GM18505 (cell line): Measurements from ENCODE around the gene IQCF2.
"Not testable (repeated sequence)": the region's sequence is repeated elsewhere in the genome, so short reads cannot be mapped to it uniquely, and the experiment has no call there.

ENCODE experiments used
- ATAC-seq: cut with Tn5 transposase; IDR thresholded peaks from one replicate; pipeline ENCODE4 v1.9.1; 2021; ENCODE audit not compliant: unreplicated experiment
- POLR2A ChIP-seq: IDR thresholded peaks from 4 replicates; pipeline ENCODE4 v1.6.1; 2011; ENCODE audit warnings: borderline replicate concordance; ENCODE audit not compliant: insufficient read depth, insufficient read length; ENCODE audit errors: extremely low read depth

Gene IQCF2

DNA sequence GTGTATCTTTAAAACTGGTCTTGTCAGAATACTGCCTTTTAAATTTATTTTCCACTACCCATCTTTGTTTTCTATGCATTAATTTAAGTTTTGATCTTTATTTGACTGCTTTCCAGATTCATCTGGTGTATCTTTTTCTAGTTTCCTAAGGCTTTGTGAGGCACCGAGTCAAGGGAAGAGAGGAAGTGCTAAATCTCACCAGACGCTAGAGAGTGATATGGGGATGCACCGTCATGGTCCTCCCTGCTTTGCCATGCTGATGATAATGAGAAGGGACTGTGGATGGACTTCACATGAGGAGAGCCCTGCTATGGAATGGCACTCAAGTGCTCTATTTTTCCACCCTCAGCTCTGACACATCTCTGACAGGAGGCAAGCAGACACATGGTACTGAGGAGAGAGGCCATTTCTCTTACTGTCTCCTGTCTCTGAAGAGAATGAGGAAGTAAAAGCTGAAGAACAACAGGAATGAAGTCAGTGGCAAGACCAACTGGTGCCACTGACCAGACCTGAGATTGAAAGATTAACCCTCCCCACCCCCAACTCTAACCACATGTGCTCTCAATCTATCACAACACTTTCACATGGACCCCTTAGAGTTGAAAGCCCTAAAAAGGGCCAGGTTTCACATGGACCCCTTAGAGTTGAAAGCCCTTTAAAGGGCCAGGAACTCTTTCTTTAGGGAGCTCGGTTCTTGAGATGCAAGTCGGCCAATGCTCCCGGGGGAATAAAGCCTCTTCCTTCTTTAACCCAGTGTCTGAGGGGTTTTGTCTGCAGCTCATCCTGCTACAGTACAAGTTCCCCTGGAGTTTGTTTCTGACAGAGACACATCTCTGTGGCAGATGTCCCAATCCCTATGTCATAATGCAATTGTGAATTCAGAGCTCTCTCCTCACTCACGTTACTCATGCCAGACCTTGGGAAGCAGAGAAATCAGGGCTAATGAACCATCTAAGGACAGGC lies at the start of gene IQCF2:
Gene IQCF2, plus strand, starts transcription at position 913 of the 963 bp plus-strand sequence. CDS start 52 bp downstream, outside the sequence.
- no peak for TF ChIP-seq POLR2A
- ATAC-seq = no peak

DNA sequence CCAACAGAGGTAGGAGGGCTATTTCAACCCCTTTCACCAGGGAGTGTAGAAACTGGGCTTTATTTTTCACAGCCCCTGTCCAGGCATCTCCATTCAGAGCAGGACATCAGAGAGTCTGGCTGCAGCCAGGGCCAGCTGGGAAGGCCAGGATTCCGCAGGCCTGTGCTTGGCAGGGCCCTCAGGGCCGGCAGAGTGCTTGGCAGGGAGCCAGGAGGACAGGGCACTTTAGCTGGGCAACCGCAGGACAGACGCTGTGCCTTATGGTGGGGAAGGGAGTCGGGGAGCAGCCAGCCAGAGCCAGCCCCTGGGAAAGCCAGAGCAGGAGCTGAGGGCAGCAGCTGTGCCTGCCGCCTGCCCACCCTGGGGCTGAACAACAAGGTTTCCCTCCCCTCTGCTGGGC lies 47.9 kb upstream of the IQCF2 start:
- no peak for ATAC-seq
- no peak for TF ChIP-seq POLR2A

DNA sequence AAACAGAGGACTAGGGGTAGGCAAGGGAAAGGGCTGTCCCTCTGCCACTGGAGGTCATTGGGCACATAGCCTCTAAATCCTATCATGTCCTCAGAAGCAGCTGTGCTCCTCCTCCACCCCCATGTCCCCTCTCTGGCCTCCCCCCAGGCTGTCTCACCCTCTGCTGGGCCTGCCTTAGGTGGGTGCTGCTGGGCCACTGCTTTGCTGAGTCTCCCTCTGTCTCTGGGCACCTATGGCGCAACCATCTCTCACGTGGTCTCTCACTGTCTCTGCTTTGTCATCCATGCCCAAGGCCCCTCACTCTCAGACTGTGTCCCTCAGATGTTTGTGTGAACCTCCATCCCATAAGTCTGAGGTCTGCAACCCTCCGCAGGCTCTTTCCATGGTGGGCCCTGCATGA lies 47.4 kb upstream of the IQCF2 start:
- ATAC-seq = no peak
- TF ChIP-seq POLR2A = no peak

DNA sequence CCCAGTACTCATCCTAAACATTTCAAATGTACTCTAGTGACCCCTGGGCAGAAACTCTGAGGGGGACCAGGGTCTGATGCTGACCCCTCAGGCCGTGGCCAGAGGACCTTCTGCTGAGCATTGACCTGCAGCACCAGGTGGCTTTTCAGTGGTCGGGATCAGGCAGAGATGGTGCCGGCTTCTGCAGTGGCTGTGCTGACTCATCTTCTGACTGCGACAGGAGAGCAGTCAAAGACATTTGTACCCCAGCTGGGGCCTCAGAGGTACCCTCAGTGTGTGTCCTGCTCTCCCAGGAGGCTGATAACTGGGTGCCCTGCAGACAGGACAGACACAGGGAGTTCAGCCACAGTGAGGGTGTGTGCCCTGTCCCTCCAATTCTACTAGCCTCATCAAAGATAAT lies 45.8 kb upstream of the IQCF2 start:
- ATAC-seq = no peak
- TF ChIP-seq POLR2A = no peak

DNA sequence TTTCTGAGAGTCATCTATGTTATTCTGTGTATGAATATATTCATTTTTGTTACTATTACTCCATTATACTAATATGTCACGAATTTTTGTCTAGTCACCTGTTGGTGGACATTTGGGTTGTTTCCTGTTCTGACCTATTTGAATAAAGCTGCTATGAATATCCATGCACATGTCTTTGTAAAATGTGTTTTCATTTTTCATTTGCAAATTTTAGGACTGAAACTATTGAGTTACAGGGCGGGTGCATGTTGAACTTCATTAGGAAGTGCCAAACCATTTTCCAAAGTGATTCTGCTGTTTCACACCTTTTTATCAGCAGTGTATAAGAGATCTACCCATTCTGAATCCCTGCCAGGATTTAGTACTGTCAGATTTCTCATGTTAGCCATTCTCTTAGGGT lies 44.7 kb upstream of the IQCF2 start:
- TF ChIP-seq POLR2A = no peak
- no peak for ATAC-seq

DNA sequence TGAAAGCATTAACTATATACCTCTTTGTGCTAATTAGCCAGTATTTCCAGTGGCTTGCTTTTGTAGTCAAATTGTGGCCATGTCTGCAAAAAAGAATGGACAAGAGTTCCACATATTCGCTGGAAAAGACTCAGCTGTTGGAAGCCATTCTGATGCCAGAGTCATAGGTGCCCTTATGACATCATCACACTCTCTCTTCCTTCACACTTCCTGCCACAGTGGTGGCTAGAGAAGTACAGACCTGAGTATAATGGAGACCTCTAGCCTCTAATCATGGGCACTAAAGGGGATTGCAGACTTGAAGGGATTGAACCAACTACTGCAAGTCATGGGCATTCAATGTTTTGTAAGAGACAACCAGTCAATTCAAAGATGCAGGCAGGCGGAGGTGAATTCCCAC lies 44.0 kb upstream of the IQCF2 start:
- no peak for ATAC-seq
- TF ChIP-seq POLR2A = no peak

DNA sequence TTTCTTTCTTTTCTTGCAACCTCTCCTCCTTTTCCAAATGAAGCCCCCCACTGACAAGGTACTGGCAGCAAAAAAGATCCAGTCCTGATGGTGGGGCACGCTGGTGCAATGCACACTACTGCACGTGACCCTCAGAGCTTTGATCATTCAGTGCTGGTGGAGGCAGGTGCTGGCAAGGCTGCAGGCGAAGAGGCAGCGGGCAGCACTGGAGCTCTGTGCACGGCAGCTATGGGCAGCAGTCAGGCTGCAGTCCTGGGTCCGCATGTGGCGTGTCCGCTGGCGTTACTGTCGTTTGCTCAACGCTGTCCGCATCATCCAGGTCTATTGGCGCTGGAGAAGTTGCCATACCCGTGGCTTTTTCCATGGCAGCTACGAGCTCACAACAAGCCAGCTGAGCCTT lies 42.3 kb upstream of the IQCF2 start:
- no peak for ATAC-seq
- TF ChIP-seq POLR2A = no peak

DNA sequence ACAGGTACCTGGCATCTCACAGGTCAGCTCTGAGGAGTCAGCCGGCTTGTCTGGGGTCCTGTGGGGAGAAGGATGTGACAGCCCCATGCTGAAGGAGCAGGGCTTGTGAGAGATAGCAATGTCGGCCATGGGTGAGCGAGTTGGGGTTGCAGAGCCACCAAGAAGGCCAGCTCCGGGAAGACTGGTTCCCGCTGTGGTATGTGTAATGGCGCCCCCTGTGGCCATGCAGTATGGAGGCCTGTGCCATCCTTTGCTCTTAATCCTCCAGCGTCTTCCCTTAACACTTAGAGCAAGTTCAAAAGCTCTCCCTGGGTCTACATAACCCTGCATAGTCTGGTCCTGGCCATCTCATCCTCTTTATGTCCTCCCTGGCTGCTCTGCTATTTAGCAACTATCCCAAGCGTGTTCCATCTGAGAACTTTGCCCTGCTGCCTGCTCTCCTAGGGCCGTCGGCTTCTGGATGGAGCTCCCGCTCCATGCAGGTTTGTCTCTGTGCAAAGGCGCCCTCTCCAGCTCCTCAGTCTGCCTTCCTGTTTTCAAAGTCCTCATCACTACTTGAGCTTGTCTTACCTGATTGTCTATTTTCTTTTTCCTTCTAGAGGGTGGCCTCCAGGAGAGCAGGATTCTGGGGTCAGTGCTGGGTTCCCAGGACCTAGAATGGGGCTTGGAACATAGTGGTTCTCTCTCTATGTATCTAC lies 41.6 kb upstream of the IQCF2 start:
- no peak for ATAC-seq
- no peak for TF ChIP-seq POLR2A

DNA sequence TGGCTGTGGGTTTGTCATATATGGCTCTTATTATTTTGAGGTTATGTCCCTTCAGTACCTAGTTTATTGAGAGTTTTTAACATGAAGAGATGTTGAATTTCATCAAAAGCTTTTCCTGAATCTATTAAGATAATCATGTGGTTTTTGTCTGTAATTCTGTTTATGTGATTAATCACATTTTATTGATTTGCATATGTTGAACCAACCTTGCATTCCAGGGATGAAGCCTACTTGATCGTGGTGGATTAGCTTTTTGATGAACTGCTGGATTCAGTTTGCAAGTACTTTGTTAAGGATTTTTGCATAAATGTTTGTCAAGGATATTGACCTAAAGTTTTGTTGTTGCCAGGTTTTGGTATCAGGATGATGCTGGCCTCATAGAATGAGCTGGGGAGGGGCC lies 33.1 kb upstream of the IQCF2 start:
- no peak for ATAC-seq
- no peak for TF ChIP-seq POLR2A

DNA sequence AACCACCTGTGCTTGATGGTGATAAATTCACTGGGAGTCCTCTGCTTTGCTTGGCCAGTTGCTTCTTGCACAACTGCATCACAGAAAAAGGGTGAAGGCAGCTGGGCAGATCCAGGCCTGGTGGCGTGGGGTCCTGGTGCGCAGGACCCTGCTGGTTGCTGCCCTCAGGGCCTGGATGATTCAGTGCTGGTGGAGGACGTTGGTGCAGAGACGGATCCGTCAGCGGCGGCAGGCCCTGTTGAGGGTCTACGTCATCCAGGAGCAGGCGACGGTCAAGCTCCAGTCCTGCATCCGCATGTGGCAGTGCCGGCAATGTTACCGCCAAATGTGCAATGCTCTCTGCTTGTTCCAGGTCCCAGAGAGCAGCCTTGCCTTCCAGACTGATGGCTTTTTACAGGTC lies 31.1 kb upstream of the IQCF2 start:
- no peak for ATAC-seq
- TF ChIP-seq POLR2A = no peak

DNA sequence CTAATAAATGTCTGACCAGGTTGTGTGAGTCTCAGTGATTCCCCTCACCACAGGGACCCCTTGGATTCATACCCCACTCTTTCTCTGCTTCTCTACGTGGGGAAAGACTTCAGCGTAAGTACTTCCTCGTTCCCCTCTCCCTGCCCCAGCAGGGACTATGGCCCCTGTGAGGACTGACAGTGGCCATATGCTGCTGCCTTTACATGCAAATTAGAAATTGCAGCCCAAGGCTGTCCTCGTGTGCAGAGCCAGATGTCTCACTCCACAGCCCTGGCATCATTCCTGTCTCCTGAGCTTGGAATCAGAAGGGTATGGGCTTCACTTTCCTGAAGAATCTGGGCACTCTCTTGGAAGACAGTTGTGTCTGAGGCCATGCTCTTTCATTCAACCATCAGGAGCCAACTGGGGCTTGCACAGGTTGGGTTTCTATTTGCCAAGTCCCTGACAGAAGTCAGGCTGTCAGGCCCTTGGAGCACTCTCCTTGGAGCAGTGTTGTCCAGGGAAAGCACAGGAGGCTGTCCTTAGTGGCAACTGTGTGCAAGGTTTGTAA lies 30.5 kb upstream of the IQCF2 start:
- no peak for TF ChIP-seq POLR2A

DNA sequence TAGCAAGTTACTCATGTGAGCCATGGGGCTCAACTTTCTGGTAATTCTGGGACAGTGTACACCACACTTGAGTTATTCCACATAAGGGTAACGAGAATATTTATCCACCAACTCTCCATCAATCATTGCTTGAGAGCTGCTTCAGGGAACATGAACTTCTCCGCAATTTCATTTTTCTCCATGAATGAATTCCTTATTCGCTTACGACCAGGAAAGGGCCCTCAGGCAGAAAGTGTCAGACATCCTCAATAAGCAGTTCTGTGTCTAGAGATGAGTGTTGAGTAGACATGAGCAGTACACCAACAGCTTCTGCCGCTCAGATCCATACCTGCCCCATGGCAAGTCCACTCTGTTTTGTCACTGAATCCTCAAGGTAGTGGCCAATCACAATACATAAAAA lies 24.8 kb upstream of the IQCF2 start:
- no peak for ATAC-seq

More for the DNA sequence above, 30.5 kb upstream of the IQCF2 start:
- ATAC-seq = no peak

DNA sequence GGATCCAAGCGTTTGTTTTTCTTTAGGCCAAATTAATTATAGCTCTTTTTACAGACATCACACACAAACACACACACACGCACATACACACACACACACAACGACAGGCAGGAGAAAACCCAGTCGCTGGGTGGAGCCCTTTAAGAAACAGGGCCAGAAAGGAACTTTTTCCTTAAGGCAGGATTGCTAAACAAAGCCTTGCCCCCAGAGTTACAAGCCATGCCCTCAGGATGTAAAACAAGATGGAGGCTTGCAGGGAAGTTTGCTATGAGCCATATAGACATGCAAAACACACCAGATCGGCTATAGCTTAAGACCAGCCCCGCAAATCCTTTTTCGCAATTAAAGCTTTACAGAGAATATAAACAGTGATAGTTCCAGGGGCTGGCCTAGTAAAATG lies 16.3 kb upstream of the IQCF2 start:
- no peak for ATAC-seq
- no peak for TF ChIP-seq POLR2A

More for the DNA sequence above, 24.8 kb upstream of the IQCF2 start:
- no peak for TF ChIP-seq POLR2A

DNA sequence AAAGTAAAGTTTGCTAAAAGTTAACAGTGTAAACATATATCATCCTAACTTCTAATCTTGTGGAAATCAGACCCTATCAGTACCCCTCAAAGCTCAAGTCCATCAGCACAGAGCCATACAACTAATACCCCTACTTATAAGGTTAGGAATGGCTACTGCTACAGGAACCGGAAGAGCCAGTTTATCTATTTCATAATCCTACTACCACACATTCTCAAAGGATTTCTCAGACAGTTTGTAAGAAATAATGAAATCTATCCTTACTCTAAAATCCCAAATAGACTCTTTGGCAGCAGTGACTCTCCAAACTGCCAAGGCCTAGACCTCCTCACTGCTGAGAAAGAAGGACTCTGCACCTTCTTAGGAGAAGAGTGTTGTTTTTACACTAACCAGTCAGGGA lies 6.0 kb upstream of the IQCF2 start:
- not testable (repeated sequence) for ATAC-seq
